HG03159 (cell line): ENCODE results near the gene B4GALT4.

ENCODE experiments used
- ATAC-seq: cut with Tn5 transposase; IDR thresholded peaks from one replicate; pipeline ENCODE4 v1.9.1; 2021; ENCODE audit warnings: mild to moderate bottlenecking, moderate library complexity; ENCODE audit not compliant: unreplicated experiment

The B4GALT4 gene

DNA sequence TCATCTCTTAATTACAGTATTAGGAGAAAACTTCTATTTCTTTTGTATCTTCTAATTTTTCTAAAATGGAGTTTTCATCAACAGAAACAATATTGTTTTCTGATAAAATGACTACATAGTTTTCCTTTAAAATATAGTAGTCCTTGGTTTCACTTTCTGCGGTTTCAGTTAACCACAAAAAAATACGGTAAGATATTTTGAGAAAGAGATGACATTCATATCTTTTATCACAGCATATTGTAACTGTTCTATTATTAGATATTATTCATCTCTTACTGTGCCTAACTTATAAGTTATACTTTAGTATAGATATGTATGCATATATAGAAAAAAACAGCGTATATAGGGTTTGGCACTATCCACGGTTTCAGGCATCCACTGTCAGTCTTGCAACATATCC lies 2.3 kb downstream of the B4GALT4 start:
- no peak for ATAC-seq

DNA sequence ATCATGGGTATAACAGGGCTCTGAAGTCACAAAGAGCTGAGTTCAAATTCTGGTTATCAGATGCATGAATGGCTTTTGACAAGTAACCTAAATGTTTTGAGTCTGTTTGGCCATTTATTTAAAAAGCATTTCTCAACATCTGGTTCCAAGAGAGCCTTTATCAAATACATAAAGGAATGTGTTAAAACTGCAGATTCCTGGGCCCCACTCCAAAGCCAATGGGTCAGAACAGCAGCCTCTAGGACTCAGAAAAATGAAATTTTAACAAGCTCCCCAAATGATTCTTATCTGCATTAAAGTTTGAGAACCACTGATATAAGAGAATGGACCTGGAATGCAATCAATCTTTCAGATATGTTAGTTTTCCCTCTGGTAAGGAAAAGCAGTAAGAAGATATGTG lies 3.4 kb downstream of the B4GALT4 start:
- ATAC-seq: no peak

DNA sequence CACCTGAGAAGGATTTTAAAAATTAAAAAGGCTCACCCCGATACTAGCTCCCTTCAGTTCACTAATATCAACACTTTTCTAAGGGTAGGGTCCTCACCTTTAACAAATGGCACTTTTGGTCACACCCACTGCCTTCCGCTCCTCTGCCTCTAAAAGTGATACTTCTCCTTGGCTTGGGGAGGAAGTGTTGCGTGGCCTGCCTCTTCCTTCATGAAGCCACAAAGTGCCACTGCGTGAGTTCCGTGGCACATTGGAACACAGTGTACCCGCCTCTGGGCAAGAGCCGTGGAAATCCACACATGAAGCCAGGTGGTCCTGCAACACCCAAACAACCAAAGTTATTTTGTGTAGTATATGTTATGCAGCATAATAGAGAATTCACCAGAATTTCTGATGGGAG lies 3.9 kb downstream of the B4GALT4 start:
- ATAC-seq: no peak

DNA sequence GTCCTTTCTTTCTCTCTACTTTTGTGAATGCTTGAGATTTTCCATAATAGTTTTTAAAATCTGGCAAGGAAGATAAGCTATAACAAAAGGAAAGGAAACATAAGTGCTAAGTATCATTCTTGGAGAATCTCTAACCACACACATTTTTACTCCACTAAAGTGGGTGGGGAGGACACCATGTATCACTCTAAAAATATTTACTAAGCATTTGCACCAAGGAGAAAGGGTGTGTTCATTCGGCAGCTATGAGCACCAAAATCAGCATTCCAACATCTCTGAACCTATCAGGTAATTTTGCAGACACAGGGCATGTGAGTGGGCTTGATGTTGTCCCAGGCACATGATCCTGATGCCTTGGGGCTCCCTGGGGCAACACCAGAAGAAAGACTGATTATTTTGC lies 5.5 kb downstream of the B4GALT4 start:
- ATAC-seq: no peak

DNA sequence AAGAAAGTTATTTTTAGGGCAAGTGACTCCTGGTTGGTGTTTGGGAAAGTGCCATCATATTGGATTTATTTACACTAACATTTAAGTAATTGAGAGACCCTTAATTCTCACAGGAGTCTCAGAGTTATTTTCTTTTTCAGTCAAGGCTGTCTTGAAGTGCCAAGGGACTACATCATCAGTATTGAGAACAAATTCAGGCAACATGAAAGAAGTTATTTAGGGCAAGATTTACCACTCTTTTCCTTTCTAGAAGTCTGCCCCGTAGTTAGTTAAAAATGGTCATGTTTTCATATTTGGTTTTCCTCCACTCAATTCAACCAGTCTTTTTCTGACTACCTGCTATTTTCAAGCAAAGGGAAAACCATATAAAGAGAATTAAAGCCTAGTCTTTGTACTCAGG lies 6.1 kb downstream of the B4GALT4 start:
- ATAC-seq: no peak

DNA sequence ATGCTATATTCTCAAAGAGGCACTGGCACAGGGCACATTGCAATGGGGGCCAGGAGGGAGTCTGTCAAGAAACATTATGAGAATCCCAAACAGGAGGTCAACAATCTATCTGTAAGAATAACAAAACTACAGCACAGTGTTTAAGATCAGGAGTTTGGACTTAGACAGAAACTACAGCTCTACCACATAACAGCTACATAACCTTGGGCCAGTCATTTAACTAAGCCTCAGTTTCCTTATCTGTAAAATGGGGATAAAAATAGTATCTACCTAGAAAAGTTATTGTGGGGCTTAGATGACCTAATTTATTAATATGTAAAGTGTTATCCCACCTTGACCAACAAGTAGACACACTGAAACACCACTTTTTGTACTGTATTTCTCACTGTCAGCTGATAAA lies 9.9 kb downstream of the B4GALT4 start:
- no peak for ATAC-seq

DNA sequence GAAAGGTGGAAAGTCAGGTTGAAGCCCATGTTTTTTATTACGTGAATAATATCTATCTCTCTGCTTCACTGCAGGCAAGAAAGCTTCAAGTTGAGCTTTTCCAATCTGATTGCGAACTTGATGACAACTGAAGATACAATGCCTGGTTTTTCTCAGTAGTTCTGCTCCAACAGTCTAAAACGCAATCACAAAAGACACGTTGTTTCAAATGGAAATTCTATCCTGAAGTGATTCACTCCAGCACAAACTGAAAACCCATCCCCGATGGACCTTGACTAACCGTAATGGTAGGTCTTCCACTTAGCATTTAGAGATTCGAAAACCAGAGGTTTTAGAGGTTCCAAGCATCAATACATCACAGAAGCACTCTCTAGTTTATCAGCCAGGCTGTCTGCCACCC lies 10.6 kb downstream of the B4GALT4 start:
- no peak for ATAC-seq

DNA sequence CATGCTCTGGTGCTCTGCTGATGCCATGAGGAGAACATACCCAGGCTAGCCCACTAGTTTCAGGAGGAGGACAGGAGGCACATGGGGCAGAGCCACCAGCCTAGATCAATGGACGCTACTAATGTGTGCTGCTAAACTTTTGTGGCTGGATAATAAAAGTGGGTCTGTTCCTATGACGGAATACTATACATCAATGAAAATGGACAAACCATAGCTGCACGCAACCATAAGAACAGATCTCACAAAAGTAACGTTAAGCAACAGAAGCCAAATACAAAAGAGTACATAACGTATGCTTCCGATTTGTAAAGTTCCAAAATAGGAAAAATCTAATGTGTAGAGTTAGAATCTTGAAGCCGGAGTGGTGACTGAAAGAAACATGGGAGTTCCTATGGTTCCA lies 11.5 kb downstream of the B4GALT4 start:
- ATAC-seq: no peak

DNA sequence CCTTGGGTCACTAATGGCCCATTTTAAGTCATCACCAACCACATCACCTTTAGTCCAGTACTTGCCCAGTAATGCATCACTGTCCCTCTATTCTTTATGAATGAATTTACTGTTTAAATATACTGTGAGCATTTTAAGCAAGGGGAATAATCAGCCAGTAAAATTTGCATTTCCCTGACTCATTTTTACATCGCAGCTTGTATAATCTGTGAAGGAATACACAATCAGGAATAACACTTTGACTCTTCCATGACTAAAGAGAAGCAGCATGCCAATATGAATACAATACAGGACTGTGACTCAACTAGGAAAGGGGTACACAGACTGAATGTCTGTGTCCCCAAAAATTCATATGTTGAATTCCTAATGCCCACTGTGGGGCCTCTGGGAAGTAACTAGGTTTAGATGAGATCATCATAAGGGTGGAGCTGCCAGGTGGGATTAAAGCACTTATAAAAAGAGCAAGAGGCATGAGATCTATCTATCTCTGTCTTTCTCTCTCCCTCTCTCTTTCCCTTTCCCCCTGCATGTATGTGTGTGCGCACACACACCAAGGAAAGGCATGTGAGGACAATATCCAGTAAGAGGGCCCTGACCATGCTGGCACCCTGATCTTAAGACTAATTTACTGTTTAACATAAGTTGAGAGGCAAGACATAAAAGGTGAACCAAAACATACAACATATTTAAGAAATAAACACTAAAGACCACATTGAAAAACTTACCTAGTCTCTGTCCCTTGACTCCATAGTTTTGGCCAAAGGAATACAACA lies 12.1 kb downstream of the B4GALT4 start:
- no peak for ATAC-seq

DNA sequence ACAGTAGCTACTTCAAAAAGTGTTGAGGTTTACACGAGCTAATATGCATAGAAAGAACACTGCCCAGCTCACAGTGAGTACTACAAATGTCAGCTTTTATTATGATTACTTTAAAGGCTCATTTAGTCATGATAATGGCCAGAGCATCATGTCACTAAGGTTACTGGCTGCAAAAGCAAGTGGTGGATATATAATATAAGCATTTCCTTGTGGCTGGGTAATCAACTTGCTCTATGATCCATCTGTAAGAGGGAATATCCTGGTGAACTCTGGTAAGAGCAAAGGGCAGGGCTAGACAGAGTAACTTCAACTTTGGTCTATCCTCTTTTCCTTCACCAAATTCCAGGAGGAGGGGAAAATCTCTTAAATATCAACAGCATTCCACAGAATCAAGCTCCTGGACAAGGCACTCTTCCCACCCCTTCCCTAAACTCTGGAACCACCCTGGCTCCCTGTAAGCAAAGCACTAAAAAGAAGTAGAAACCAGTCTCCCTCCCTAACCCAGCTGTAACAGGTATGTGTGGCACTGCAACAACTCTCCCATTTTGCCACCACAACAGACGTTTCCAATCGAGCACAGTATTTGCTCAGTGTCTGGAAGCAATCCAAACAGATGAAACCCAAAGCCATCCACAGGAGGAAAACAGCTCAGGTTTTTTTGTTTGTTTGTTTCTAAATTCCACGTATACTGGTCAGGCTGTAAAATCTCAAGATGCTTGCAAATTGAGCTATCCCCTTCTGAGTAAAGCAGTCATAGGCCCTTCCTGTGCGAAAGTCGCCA lies 13.4 kb downstream of the B4GALT4 start:
- no peak for ATAC-seq

DNA sequence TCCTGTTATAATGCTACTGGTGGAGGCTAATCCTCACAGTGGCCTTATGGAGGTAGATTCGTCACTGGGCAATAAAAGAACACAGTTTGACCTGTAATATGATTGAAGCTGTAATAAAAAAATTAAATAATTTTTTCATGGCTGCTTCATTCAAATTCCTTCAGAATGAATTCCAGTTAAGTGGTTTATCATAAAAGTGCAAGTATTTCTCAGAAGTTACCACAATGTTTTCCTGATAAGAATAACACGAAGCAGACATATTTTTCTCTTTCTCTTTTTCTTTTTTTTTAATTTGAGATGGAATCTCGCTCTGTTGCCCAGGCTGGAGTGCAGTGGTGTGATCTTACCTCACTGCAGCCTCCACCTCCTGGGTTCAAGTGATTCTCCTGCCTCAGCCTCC lies 15.6 kb downstream of the B4GALT4 start:
- ATAC-seq: no peak

DNA sequence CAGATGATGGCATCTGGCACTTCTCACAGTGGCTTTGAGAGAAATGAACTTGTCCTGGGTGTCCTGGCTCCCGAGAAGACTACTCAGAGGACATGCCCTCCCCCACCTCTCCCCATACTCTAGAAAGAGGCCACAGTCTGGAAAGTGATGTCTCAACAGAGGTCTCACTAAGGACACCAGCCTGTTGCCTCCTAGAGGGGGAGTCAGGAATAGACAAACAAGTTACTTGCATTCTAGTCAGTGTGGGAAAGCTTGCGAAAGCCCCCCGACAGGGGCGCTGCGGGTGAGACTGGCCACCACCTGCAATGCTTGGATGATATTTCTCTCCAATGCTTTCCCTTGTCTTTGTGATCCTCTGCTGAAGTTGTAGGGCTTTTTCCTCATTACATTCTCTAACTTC lies 17.2 kb downstream of the B4GALT4 start:
- no peak for ATAC-seq

DNA sequence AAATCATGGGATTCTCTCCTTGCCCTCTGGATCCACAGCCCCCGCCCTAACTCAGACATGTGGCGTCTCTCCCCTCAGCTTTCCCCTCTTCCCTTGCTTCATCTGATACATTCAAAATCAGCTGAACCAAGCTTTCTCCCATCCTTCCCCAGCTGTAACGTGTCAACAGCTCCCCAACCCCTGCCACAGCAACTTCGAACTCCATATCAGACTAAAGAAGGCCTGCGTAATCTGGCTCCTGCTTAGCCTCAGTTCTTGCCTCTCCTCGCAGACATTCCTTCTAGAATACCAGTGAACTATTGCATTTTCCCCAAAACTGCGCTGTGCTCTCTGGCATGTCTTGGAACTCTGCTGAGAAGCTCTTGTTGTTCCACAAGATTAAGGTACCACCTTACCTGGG lies 18.3 kb downstream of the B4GALT4 start:
- ATAC-seq: no peak

DNA sequence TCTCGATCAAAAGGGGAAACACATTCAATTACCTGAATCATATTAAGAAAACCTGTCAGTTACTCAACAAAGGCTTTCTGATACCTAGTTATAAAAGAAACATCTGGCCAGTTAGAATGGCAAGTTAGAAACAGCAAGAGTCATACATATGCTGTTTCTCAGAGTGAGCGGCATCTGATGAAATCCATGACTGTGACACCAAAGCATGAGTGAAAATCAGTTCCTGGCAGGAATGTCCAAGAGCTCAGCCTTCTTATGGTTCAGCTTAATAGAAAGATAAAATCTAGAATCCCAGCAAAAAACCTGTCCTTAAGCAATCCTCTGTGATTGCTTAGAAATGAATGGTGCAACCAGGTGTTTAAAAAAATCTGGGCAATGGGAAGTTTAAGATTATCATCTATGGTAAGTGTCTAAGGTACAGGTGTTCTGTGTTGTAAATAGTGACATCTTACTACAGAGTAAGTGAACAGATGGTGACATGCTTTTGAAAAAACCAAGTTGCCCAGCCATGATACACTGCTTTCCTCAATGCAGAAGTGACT lies 18.8 kb downstream of the B4GALT4 start:
- no peak for ATAC-seq

DNA sequence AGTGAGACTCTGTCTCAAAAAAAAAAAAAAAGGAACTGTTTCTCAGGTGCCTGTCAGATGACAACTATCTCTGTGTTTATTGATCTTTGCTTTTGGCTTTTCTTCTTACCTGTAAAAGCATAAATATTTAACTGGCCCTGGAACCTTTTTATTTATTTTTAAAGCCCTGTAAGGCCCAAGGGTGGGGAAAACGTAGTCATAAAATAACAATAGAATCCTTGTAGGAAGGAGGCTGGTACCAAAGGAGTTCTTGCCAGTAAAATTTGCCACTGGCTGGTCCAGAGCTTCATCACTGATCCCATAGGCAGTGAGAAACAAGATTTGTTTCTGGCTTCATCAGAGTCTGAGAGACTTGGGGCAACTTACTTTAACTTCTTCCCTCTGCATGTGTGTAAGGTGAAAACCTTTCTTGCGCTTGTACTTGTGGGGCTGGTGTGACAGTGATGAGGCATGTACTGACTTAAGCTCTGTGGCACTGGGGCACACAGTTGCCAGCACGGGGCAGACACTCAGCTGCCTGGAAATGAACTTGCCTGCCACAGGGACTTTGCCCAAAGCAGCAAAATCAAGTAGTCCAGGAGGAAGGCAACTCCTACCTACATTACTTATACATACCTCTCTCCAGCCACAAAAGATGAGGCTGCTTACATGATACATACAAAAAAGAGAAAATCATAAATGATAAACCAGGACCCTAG lies 19.6 kb downstream of the B4GALT4 start:
- no peak for ATAC-seq

DNA sequence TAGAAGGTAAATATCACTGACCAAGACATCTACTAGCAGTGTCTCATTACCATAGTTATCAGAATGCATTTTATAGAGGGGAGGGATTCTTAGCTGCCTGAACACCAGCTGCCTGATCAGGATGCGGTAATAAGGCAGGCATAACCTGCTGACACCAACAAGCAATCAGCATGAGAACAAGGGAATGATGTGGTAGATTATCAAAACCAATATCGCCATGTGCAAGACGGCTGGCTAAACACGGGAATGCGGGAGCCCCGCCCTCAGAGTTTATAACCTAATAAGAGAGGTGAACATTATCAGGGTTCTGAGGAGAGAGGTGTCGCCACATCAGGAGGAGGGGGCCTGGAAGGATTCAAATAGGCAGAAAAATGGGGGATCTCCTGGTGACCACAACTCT lies 20.5 kb downstream of the B4GALT4 start:
- ATAC-seq: no peak

DNA sequence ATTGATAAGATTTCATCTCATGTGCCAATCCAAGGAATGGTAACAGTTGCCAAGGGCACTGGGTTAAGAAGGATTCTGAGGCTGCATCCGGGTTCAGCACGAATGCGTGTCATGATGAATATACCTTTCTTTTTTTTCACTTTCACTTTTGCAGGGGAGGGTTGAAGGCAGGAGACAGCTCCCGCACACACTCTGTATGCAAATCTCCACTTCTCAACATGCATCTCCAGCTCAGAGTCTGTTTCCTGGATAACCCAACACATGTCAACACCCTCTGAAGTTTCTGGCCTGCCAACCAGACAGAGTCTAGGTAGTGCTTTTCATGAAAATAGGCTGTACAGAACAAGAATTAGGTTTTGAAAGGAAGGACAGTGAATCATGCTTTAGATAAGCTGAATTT lies 21.6 kb downstream of the B4GALT4 start:
- ATAC-seq: no peak

DNA sequence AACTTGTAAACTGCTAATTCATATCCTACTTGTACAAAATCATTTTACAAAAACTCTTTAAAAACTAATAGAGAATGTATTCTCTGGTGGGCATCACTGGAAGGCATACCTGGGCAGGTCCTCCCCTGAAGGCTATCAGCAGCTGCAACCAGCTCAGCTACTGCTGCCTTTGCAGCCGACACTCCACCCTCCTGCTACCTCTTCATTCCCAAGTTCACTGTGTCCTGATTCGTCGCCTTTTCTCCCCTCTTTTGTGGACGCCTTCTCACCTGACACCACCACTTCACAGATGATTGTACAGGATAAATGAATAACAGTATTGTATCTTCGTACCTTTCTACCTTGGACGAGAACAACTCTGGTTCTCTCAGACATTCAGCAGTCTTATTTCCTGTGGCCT lies 28.9 kb downstream of the B4GALT4 start:
- ATAC-seq: no peak

DNA sequence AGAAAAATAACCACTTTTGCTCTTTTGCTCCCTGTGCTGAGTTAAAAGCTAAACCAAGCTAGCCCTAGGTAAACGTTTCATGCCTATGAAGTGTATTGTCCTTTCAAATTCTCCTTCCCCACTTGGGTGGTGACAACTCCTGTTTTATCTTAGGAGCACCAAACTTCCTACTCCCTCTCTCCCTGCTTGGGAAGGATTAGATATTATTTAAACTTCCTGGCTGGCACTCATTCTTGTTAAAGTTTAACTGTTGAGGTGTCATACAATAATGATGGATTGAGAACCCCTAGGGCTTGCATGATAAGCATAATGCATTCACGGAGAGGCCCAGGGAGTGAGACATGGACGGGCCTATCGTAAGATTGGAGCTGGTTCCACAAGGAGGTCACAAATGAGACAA lies 29.5 kb downstream of the B4GALT4 start:
- no peak for ATAC-seq

DNA sequence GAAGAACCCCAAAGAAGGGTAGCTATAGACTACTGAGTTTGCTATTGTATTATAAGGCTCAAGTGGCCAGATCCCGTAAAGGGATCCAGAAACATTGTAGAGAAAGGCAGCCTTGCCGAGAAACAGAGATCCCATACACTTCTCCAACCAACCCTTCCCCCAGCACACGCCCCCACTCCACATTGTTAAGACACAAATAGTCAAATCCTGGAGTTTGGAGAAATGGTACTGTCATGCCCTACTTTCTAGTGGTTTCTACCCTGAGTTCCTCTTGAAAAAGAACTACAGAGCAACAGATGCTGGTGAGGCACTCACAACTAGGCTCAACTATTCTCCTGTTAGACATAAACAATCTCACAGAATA lies 33.2 kb downstream of the B4GALT4 start:
- ATAC-seq: no peak

DNA sequence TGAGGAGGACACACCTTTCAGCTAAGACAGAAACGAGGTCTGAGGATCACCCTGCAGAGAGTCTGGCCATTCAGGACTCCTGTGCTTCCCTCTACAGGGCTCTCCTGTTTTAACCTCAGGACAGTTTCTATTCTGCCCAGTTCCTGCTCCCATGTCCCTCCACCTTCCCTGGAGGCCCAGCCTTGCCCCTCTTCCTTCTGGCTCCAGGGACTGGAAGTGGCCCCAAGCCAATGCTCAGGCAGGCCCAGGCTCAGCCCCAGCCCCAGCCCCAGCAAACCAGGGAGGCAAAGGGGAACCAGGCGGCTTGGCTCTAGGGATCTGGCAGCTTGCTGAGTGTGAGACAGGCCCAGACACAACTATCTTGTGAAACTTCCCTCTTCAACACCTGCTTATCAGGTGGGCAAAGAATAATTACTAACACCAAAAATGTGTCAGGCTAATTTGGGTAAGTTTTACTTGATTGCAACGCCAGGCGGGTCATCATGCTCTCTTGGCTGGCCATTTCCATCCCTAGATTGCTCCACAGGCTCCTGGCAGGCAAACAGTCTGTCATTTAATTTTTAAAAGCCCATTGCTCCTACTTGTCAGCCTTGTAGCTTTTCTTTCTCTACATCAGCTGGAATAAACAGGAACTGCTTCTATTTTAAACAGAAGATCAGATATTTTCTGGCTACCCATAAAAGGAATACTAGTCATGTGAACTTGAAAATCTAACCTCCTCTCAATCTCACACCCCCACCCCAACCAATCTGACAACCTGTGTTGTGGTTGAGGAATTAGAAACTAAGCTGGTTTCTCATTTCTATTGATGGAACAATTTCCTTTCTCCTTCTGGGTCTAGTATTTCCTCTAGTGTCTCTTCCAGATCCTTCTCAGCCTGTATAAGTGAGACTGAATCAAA lies 33.8 kb downstream of the B4GALT4 start:
- no peak for ATAC-seq
